ENCODE data around the gene MEGF11.
"Not testable (repeated sequence)": the region's sequence is repeated elsewhere in the genome, so short reads cannot be mapped to it uniquely, and the experiment has no call there.

The MEGF11 gene

GRCh38 chr15:65873256-65873655 is 380.3 kb downstream of the MEGF11 start:
- TF ChIP-seq CTCF (IDR thresholded peaks at IDR 0.05) = no peak
- peaks cover 36% of the 10 kb centered on the region for H3K36me3 Mint-ChIP-seq (ENCODE audit: low read depth)
- no peak for DNase-seq
- no peaks in the 10 kb centered on the region for H3K9me3 Mint-ChIP-seq
- H3K4me3 Mint-ChIP-seq = no peak overlapping the region
- H3K4me1 Mint-ChIP-seq = peaks cover 19% of the 10 kb centered on the region
- H3K27ac Mint-ChIP-seq = no peak overlapping the region
- H3K27me3 Mint-ChIP-seq (ENCODE audit: low read depth, poor library complexity) = peaks cover 8% of the 10 kb centered on the region

GRCh38 chr15:65872596-65872995 is 381.0 kb downstream of the MEGF11 start:
- not testable (repeated sequence) for H3K9me3 Mint-ChIP-seq; H3K27me3 Mint-ChIP-seq (ENCODE audit: low read depth, poor library complexity); DNase-seq; H3K4me3 Mint-ChIP-seq; H3K27ac Mint-ChIP-seq
- peaks cover 29% of the 10 kb centered on the region for H3K36me3 Mint-ChIP-seq (ENCODE audit: low read depth)
- peaks cover 19% of the 10 kb centered on the region for H3K4me1 Mint-ChIP-seq

GRCh38 chr15:65871886-65872285 is 381.7 kb downstream of the MEGF11 start:
- Mint-ChIP-seq H3K4me3 (peak overlapping the region; percentile 99), H3K4me1 (peaks cover 19% of the 10 kb centered on the region), H3K36me3 (ENCODE audit: low read depth) (peaks cover 22% of the 10 kb centered on the region)
- not testable (repeated sequence) for H3K9me3 Mint-ChIP-seq; H3K27ac Mint-ChIP-seq; H3K27me3 Mint-ChIP-seq (ENCODE audit: low read depth, poor library complexity); DNase-seq

GRCh38 chr15:65870889-65871533 is 382.5 kb downstream of the MEGF11 start:
- Mint-ChIP-seq H3K27me3 (ENCODE audit: low read depth, poor library complexity) (peaks cover 8% of the 10 kb centered on the region), H3K9me3 (no peaks in the 10 kb centered on the region), H3K36me3 (ENCODE audit: low read depth) (peaks cover 19% of the 10 kb centered on the region), H3K27ac (peak overlapping the region; percentile 99), H3K4me3 (peak overlapping the region; percentile 99), H3K4me1 (peaks cover 19% of the 10 kb centered on the region)
- DNase-seq = no peak
- TF ChIP-seq CTCF (IDR thresholded peaks at IDR 0.05) = no peak

- Mint-ChIP-seq H3K27ac (peak overlapping the region; percentile 99), H3K4me3 (peak overlapping the region; percentile 99), H3K4me1 (peaks cover 19% of the 10 kb centered on the region), H3K27me3 (ENCODE audit: low read depth, poor library complexity) (peaks cover 8% of the 10 kb centered on the region), H3K9me3 (no peaks in the 10 kb centered on the region), H3K36me3 (ENCODE audit: low read depth) (peaks cover 19% of the 10 kb centered on the region)
- TF ChIP-seq CTCF (IDR thresholded peaks at IDR 0.05) = no peak
- DNase-seq = no peak
Observed at GRCh38 chr15:65869954-65870871, 383.3 kb downstream of the MEGF11 start.

GRCh38 chr15:65869126-65869953 is 384.2 kb downstream of the MEGF11 start, which contains the start of gene RAB11A:
Gene RAB11A (plus strand): TSS chr15:65869491. CDS start chr15:65869586, 95 bp downstream.
- Mint-ChIP-seq H3K4me3 (peak within 1 kb of the TSS; percentile 99), H3K4me1 (peaks cover 19% of the 10 kb centered on the region), H3K27me3 (ENCODE audit: low read depth, poor library complexity) (peaks cover 8% of the 10 kb centered on the region), H3K9me3 (no peaks in the 10 kb centered on the region), H3K36me3 (ENCODE audit: low read depth) (peaks cover 15% of the 10 kb centered on the region), H3K27ac (peak within 1 kb of the TSS; percentile 99)
- DNase-seq = peak; percentile 94
- no peak for TF ChIP-seq CTCF (IDR thresholded peaks at IDR 0.05)

Data from nephron progenitor cell (in vitro differentiated cells).